HuH-7.5 (cell line): ENCODE measurements around the gene CHMP6.

Experiments
- DNase-seq: peaks from one replicate; pipeline ENCODE4 v3.0.0; 2011; ENCODE audit warnings: low spot score

CHMP6 gene

DNA sequence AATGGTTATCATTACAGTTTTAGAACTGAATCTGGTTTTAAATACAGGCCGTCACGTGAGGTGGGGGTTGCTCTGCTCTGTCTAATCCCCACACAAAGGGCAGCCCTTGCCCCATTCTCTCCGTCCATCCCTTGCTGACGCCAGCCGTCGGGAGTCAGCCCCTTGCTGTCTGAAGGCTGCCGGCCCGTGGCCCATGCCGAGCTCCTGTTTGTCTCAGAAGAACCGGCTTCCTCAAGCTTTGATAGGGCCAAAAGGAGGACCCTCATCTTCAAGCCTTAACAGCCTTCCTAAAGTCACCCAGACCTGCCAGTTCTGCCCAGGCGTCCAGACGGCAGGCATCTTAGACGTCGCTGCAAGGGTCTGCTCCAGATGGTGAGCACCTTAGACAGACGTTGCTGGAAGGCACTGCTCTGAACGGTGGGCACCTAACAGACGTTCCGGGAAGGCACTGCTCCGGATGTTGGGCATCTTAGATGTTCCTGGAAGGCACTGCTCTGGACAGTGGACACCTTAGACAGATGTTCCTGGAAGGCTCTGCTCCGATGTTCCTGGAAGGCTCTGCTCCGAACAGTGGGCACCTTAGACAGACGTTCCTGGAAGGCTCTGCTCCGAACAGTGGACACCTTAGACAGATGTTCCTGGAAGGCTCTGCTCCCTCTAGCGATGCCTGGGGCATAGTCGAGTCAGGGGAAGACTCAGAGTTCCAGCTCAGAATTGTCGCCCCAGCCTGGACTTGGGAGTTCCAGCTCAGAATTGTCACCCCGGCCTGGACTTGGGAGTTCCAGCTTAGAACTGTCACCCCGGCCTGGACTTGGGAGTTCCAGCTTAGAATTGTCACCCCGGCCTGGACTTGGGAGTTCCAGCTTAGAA lies 35.1 kb upstream of the CHMP6 start:
- no peak for DNase-seq

DNA sequence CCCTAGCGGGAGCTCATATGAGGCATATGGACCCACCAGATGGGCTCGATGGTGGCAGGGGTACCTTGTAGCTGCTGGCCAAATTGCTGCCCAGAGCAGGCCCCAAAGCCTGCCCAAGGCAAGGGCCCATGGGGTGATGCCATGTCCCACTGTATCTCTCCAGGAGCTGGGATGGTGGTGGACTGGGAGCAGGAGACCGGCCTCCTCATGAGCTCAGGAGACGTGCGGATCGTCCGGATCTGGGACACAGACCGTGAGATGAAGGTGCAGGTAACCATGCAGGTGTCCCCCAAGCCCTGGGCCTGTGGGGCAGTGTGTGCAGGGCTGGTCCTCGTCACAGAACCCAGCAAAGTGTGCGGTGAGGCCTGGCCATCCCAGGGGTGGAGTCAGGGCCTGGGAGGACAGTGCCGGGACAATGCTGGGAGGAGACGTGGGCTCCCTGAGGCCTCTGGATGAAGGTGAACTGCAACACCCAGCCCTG lies 34.1 kb upstream of the CHMP6 start:
- no peak for DNase-seq

DNA sequence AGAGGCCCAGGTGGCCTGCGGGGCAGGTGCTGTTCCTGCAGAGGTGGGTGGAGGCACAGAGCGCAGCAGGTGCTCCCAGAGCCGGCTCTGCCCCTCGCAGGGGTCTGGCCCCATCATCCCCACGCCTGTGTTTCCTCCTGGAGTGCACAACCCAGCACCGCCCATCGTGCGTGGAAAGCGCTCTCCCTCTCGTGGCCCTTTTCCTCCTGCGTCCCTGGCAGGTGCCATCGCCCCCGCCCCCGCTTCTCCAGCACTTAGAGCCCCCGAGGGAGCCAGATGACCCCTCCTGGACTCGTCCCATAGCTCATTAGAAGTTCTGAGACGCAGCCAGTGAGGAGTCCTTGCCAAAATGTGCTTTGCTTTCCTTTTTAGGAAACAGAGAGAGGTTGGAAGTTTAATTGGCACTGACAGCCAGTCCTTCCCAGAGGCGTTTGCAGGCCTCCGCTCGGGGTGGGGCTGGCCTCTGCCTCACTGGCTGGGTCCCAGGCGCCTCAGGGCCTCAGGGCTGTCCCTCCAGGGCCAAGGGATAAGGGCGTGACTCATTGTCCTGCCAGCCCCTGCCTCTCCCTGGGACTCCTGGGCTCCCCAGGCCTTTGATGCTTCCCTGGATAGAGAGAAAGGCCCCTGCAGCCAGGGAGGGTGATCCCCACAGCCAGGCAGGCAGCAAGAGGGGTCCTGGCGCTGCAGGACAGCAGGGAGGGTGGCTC lies 32.2 kb upstream of the CHMP6 start:
- DNase-seq, result no peak

DNA sequence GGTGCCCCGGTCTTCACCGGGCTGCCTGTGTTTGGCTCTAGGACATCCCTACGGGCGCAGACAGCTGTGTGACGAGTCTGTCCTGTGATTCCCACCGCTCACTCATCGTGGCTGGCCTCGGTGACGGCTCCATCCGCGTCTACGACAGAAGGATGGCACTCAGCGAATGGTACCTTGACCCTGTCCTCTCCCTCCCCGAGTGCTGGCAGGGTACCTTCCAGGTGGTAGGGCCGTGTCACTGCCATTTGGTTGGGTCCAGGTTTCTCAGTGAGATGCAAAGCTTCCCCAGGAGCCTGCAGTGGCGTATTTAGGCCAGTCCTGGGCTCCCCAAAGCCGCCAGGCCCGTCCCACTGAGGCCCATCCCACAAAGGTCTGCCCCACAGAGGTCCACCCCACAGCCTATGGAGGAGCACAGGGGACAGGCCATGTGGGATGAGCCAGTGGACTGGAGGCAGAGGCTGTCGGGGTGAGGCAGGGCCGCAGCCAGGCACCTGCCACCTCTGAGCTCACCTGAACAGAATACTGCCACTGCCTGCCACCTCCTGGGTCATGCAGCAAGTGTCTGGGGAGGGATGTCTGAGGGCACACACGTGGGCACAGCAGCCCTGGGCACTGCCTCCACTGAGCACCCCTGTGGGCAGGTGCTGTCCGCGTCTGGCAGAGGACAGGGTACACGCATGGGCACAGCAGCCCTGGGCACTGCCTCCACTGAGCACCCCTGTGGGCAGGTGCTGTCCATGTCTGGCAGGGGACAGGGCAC lies 31.4 kb upstream of the CHMP6 start:
- no peak for DNase-seq

DNA sequence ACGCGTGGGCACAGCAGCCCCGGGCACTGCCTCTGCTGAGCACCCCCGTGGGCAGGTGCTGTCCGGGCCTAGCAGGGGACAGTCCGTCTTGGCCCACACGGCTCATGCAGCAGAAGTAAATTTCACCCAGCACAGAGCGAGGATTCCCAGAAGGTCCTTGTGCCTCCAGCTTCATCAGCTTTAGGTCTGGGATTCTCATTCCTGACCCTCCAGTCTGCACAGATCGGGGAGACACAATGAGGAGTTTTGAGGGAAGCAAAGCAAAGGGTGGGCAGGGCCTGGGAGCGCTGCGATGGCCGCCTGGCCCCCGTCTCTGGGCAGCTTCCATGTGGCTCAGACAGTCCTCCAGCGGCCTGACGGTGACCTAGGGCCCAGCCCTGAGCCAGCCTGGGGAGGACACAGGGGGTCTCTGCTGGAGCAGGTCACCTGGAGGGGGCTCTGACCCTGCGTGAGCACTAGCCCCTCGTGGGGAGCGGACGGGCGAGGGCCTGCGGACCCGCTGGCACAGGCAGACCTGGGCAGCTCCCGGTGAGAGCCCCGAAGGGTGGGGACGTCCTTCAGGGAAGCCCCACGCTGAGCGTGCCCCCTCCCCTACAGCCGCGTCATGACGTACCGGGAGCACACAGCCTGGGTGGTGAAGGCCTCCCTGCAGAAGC lies 30.7 kb upstream of the CHMP6 start:
- DNase-seq, result no peak

DNA sequence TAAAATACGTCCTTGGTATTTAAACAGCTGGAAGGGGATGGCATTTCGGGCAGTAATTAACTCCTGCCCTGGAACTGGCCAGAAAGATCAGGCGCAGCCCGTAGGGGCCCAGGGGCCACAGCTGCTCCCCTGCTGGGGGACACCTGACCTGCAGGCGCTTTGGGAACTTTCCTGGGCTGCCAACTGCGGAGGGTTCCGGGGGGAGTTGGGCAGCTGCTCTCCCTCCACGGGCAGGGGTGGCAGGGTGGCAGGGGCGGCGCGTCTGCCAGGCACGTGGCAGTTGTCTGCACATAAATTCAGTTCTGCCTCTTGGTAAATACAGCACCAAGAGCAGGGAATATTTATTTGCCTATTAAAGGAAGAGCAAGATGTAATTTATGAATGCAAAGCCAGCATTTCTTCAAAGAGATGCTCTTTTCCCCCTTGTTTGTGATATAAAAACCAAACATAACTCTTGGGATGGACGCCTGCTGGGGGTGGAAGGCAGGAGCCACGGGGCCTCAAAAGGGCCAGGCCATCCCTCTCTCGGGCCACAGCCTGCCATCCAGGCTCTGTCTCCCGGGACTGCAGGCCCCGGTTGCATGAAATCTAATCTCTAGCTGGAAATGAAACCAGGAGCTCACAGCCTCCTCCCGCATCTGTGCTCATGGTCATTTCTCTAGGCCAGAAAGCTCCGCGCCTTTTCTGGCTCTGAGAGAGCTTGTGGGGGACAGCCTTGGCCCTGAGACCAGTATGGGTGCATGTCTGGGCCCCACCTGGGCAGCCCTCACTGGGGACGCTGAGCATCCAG lies 29.9 kb upstream of the CHMP6 start:
- DNase-seq, result no peak

DNA sequence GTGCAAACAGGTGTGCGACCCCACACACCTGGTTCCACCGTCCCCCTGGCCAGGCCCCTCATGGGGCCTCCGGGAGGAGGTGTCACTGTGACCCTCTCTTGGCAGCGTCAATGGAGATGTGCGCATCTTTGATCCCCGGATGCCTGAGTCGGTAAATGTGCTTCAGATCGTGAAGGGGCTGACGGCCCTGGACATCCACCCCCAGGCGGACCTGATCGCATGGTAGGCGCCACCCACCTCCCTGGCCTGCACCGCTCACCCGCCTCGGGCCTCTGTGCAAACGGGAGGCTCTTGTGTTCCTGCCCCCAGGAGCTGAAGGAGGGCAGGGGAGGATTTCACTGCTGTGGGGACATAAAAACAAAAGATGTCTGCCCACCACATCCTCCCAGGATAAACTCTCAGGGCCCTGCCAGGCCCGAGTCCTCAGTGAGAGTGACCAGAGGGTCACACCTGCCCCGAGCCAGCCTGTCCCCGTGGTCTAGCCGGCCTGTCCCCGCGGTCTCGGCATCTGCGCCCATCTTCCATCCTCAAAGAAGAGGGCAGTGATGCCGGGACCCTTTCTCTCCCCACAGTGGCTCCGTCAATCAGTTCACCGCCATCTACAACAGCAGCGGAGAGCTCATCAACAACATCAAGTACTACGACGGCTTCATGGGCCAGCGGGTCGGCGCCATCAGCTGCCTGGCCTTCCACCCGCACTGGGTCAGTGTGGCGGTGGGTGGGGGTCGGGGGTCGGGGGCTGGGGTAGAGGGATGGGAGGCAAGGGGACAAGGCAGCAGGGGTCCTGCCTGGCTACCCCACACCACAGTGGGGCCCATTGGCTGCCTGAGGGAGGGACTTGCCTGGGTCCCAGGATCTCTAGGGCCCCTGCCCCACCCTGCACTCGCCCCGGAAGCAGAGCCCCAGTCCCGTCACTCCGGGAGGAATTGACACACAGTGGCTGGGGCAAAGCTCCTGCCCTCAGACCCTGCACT lies 29.0 kb upstream of the CHMP6 start:
- no peak for DNase-seq

DNA sequence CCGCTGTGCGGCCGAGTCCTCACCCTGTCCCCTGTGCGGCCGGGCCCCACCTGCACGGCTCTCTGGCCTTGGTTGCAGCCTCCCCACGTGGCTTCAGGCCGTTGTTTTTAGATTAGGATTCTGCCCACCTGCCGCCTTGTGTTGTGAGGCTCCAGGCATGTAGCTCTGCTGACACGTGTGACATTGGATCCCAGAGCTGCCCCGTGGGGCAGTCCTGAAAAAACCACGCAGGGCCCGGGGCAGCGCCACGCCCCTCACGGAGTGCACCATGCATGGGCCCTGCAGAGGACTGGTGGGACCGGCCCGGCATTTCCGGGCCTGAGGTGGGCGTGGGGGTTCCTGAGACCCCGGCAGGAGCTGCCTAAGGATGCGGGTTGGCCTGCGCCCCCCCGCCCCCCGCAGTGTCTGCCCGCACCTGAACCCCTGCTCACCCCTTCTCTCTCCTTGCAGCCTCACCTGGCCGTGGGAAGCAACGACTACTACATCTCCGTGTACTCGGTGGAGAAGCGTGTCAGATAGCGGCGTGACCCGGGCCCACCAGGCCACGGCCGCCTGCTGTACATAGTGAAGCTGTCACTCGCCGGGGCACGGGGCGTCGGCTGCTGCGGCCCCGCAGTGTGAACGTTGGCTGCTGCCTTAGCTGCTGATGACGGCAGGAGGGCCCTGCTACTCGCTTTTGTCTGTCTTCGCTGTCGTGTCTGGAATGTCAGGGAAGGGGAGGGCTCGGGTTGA lies 27.7 kb upstream of the CHMP6 start:
- DNase-seq, result no peak

DNA sequence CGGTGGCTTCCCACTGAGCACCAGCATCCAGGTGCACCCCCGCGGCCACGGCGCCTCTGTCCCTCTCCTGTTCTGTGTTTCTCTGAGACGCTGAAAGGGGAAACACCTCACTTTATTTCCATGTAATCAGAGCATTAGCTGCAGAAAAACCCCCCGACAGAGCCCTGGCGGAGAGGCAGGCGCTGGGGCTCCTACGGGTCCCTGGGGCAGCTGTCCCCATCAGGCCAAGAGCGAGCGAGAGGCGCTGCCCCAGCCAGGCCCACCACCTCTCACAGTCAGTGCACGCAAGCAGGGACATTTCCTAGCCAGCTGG lies 27.1 kb upstream of the CHMP6 start:
- no peak for DNase-seq

DNA sequence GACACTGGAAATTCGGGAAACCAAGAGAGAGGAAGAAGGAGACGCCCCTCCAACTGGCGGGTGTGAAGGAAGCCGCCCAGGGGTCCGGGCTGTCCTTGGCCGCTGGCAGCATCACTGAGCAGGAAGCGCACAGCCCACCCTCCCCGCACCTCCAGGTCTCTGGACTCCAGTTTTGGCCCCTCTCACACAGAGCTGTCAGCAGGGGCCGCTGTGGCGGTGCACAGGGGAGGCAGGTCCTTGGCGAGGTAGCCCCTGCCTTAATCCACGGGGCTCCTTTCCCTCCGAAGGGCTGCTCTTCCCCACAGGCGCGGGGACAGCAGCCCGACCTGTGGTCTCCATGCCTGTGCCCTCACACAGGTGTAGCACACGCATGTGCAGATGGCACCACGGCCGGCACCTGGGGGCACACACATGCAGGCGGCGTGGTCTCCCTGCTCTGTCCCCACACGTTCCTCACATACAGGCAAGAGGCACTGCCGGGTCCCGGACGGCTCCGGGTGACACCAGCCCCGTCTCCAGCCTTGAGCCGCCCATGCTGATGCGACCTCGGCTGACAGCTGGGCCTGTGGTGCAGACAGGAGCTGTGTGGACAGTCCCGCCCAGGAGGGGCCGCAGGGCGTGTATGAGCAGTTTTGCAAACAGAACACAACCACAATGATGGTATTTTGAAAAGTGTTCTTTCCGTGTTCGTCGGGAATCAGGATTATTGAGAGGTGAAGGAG lies 26.6 kb upstream of the CHMP6 start:
- no peak for DNase-seq

DNA sequence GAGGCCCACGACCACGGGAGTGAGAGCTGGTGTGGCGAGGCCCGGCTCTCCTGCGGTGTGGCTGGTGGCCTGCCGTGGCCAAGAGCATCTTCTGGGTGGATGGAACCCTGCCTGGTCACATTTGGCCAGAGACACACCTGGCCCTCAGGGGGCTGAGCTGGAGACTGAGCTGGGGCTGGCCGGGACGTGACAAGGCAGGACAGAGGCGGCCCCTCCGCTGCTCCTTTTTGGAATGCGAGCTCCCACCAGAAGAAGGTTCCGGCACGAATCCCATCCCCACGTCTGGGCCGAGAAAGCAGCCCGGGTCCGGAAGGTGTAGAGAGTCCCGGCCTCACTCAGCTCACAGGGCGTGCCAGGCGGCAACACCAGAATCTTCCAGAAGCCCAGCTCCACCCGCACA lies 26.0 kb upstream of the CHMP6 start:
- no peak for DNase-seq

DNA sequence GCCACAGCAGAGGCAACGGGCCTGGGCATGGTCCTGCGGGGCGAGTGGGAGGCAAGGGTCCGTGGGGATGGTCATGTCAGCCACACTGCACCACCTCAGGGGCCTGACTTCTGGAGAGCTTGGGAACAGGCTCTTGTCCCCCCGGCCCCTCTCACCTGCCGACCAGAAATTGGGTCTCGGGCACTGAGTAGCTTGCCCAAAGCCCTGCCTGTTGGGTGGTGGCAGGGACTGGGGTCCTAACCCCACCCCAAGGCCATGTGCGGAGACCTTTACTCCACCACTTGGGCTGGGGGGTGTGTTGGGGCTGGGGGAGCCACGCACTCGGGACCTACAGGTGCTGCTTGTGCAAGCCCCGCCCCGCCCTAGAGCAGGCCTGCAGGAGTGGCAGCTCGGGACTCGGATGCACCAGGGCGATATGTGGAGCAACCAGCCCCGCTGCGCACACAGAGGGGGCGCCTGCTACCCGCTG lies 24.2 kb upstream of the CHMP6 start:
- DNase-seq, result no peak

DNA sequence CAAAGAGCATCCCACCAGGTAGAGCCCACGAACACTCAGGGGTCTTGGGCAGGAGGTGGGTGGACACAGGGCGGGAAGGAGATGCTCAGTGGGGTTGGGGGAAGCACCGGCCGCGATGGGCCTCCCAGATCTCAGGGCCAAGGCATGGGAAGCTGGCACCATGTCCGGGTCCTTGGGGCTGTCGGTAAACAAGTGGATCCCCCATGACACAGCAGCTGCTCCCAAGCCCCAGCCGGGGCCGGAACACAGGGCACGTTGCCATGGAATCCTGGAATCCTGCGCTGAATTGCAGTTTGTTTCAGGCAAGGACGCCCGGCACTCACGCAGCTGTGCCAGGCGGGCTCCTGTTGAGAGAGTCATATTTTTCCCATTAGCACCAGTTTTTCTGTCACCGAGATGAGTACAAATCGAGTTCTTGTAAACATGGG lies 23.0 kb upstream of the CHMP6 start:
- DNase-seq, result no peak

DNA sequence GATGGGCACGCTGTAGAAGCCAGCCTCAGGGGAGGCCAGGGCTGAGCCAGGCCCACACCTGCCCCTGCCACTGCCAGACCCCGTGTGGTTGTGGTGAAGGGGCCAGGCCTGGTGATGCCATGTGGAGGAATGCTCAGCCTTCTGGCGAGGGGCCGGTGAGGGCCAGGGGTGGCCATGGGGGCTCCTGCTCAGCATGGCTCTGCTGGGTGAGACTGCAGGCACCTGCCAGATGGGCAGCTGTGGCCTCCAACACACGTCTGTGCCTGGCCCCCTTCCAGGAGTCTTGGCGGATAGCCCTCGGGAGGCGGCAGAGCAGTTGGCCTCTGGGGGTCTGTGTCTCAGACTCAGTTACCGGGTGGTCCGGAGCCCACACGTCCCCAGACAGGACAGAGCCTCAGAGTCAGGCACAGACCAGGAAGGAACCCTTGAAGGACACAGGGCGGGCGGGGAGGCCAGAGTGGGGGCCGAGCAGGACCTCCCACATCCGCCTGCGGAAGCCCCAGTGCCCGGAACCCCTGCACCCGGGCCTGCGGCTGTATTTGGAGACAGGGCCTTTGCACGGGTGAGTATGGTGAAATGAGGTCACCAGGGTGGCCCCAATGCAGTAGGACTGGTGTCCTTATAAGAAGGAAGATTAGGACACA lies 22.5 kb upstream of the CHMP6 start:
- no peak for DNase-seq

DNA sequence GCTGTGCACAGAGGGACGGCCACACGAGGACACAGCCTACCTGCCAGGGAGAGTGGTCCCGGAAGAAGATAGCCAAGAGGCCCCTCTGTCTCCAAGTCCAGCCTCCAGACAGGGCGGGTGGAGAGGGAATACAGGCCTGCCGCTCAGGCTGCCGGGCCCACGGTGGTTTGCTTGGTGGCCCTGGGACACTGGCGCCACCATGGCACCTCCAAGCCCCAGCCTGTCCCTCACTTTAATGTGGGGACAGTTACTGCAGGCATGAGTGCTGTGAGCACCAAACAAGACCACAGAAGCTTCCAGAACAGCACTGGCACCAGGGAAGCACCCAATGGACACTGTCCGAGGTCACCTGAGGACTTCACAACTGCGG lies 22.0 kb upstream of the CHMP6 start:
- DNase-seq, result no peak

DNA sequence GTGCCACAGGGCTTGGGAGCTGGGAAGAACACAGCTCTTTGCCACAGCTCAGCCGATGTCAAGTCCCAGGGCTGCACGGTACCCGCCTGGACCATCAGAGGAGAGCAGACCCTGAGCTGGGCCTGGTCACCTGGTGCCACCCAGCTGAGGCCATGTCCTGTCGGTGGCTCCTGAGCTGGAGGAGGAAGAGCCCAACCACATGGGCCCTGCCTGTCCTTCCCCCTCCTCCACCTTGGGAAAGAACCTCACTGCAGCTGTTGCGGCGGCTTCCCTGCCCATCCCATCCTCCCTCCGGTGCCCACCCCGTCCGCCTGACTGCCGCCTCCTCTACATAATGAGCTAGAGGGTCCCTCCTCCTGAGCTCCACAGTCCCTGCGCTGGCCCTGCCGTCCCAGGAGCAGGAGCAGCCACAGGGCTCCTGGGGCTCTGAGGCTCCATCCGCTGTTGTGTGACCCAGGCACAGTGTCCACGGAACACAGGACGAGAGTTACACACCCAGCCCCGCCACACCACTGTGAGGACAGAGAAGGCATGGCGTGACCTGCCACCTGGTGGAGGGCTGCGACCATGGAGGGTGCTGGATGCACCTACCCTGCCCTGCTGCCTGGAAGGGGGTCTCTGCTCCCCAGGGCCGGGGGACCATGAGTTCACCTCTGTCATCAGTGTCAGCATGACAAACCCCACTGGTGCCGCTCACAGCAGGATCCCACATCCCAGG lies 21.4 kb upstream of the CHMP6 start:
- peak; percentile 69 for DNase-seq
